Testis (tissue), 2 donors: Measurements from ENCODE around the gene KLHDC8A.

Experiments used
- POLR2A ChIP-seq: fragments of 450-650 bp; IDR thresholded peaks from one replicate; pipeline ENCODE4 v1.6.1; 2017; ENCODE audit warnings: antibody characterized with exemption, mild to moderate bottlenecking, moderate library complexity
- TF ChIP-seq, protein P1 (sequence below), 3 experiments: fragments of 450-650 bp in 2 of 3; fragments of 200-600 bp in 1 of 3; sonication (generic) in 1 of 3; IDR thresholded peaks; one replicate each; pipeline ENCODE4 v1.5.1; 2016 to 2019; ENCODE audit warnings: antibody characterized with exemption in 3 of 3, mild to moderate bottlenecking in 2 of 3, moderate library complexity in 1 of 3

DNA sequence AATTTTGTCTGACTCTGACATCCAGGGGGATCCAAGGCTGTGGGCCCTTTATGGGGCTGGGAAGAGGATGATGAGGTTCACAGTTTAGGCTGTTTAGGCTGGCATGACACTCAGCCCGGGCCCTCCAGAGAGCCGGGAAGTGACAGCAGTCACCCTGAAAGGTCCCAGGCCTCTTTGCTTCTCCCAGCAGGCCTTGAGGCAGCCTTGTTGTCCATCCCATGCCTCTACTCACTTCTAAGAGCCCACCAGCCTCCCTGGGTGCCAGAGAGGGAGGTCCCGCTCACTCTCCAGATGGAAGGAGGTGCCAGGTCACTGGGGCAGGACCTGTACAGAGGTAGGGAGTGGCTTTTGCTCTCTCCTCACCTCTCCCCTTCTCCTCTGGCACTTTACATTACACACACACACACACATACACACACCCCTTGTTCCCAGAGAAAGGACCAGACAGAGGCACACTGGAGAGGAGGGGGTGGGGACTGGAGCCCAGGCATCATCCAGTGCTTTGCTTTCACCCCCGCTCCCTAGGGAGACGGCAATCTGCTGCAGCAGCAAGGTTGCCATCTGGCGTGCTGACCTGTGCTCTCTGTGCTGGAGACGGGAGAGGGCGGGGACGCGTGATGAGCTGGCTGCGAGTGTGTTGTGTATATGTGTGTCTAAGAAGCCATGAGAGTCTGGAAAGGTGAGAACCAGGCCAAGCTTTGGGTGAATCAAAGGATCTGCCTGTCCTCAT lies 4.6 kb downstream of the KLHDC8A start:
- TF ChIP-seq, protein P1, sequence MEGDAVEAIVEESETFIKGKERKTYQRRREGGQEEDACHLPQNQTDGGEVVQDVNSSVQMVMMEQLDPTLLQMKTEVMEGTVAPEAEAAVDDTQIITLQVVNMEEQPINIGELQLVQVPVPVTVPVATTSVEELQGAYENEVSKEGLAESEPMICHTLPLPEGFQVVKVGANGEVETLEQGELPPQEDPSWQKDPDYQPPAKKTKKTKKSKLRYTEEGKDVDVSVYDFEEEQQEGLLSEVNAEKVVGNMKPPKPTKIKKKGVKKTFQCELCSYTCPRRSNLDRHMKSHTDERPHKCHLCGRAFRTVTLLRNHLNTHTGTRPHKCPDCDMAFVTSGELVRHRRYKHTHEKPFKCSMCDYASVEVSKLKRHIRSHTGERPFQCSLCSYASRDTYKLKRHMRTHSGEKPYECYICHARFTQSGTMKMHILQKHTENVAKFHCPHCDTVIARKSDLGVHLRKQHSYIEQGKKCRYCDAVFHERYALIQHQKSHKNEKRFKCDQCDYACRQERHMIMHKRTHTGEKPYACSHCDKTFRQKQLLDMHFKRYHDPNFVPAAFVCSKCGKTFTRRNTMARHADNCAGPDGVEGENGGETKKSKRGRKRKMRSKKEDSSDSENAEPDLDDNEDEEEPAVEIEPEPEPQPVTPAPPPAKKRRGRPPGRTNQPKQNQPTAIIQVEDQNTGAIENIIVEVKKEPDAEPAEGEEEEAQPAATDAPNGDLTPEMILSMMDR (IDR thresholded peaks at IDR 0.05): no peak
- no peak for TF ChIP-seq POLR2A
